ENCODE measurements around the gene CLTCL1.

The CLTCL1 gene

GRCh38 chr22:19238900-19239299 lies 52.6 kb downstream of the CLTCL1 start:
- in situ Hi-C loops (cut with MboI; ENCODE audit: low sequenced_read_pairs, unreplicated experiment), result no loop called here
- TF ChIP-seq CTCF (IDR thresholded peaks at IDR 0.05; ENCODE audit: borderline replicate concordance, control extremely low read depth, extremely low read depth, insufficient read depth, missing control alignments), result no peak
- no peak for DNase-seq (ENCODE audit: low spot score)

GRCh38 chr22:19235874-19236273 lies 55.6 kb downstream of the CLTCL1 start:
- in situ Hi-C loops (cut with MboI; ENCODE audit: low sequenced_read_pairs, unreplicated experiment), result no loop called here
- DNase-seq (ENCODE audit: low spot score), result no peak
- TF ChIP-seq CTCF (IDR thresholded peaks at IDR 0.05; ENCODE audit: borderline replicate concordance, control extremely low read depth, extremely low read depth, insufficient read depth, missing control alignments), result no peak

GRCh38 chr22:19234126-19234896 lies 57.2 kb downstream of the CLTCL1 start:
- in situ Hi-C loops (cut with MboI; ENCODE audit: low sequenced_read_pairs, unreplicated experiment), result no loop called here
- no peak for TF ChIP-seq CTCF (IDR thresholded peaks at IDR 0.05; ENCODE audit: borderline replicate concordance, control extremely low read depth, extremely low read depth, insufficient read depth, missing control alignments)

GRCh38 chr22:19233189-19233661 lies 58.3 kb downstream of the CLTCL1 start:
- in situ Hi-C loops (cut with MboI; ENCODE audit: low sequenced_read_pairs, unreplicated experiment), result no loop called here
- DNase-seq (ENCODE audit: low spot score), result no peak
- TF ChIP-seq CTCF (IDR thresholded peaks at IDR 0.05; ENCODE audit: borderline replicate concordance, control extremely low read depth, extremely low read depth, insufficient read depth, missing control alignments), result no peak

More at GRCh38 chr22:19234126-19234896, 57.2 kb downstream of the CLTCL1 start:
- DNase-seq (ENCODE audit: low spot score), result no peak

- DNase-seq (ENCODE audit: low spot score), result no peak
- TF ChIP-seq CTCF (IDR thresholded peaks at IDR 0.05; ENCODE audit: borderline replicate concordance, control extremely low read depth, extremely low read depth, insufficient read depth, missing control alignments), result no peak
- in situ Hi-C loops (cut with MboI; ENCODE audit: low sequenced_read_pairs, unreplicated experiment), result no loop called here
Observed at GRCh38 chr22:19232623-19233022, 58.9 kb downstream of the CLTCL1 start.

GRCh38 chr22:19231986-19232385 lies 59.5 kb downstream of the CLTCL1 start:
- in situ Hi-C loops (cut with MboI; ENCODE audit: low sequenced_read_pairs, unreplicated experiment), result no loop called here
- no peak for DNase-seq (ENCODE audit: low spot score)
- TF ChIP-seq CTCF (IDR thresholded peaks at IDR 0.05; ENCODE audit: borderline replicate concordance, control extremely low read depth, extremely low read depth, insufficient read depth, missing control alignments), result no peak

Measured in GM13976 (cell line).